Activated T-cell treated with anti-CD3 and anti-CD28 coated beads, Interleukin-2, amount 50 U/mL, for 24 hours (primary cell): ENCODE results near the gene FCGBP.
"Not testable (repeated sequence)": the region's sequence is repeated elsewhere in the genome, so short reads cannot be mapped to it uniquely, and the experiment has no call there.

Experiments
- DNase-seq: peaks from one replicate; pipeline ENCODE4 v3.0.0-alpha.2; 2020
- H3K27ac Mint-ChIP-seq: 2 replicates; pipeline ENCODE4 v1.8.0; 2020; ENCODE audit warnings: mild to moderate bottlenecking, mixed read lengths
- H3K27me3 Mint-ChIP-seq: 2 replicates; pipeline ENCODE4 v1.8.0; 2020; ENCODE audit warnings: mixed read lengths
- H3K36me3 Mint-ChIP-seq: 2 replicates; pipeline ENCODE4 v1.8.0; 2020; ENCODE audit warnings: low read depth, mixed read lengths
- H3K4me1 Mint-ChIP-seq: 2 replicates; pipeline ENCODE4 v1.8.0; 2020; ENCODE audit warnings: low read depth, mixed read lengths
- H3K4me3 Mint-ChIP-seq: 2 replicates; pipeline ENCODE4 v1.8.0; 2020; ENCODE audit warnings: mild to moderate bottlenecking, moderate library complexity, mixed read lengths
- H3K9me3 Mint-ChIP-seq: 2 replicates; pipeline ENCODE4 v1.8.0; 2020; ENCODE audit warnings: mixed read lengths

FCGBP gene

DNA sequence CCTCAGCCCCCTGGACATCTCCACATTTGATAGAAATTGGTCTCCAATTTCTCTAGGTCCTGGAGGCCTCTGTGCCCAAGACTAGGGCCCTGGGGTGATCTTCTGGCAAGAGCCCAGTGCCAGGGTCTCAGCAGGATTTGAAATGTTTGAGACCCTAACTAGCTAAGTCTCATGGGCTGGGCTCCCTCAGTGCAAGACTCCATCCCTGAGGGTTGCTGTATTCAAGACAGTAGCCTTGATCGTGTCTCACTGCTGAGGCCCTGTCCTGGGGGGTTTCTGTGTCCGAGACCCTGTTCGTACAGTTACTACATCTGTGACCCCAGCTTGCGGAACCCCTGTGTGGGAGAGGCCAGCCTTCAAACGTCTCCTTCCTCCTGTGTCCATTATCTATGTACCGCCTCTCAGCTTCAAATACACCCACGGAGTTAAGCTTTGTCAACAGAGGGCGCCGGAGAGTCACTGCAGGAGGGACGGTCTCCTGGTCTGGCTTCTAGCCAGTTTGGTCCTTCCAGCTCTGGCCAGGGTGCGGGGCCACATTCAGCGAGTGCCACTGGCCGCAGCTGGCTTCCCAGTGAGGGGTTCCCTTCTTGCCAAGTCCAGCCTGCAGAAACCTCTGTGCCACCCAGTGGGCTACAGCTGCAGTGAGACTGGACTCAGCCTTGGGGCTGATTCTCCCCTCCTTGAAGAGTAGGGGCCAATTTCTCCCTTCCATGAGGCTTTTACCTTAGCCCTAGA is 36.8 kb downstream of the FCGBP start:
- not testable (repeated sequence) for H3K9me3 Mint-ChIP-seq, H3K27me3 Mint-ChIP-seq, H3K4me1 Mint-ChIP-seq, H3K36me3 Mint-ChIP-seq, H3K27ac Mint-ChIP-seq, H3K4me3 Mint-ChIP-seq
- DNase-seq: peak; percentile 65

DNA sequence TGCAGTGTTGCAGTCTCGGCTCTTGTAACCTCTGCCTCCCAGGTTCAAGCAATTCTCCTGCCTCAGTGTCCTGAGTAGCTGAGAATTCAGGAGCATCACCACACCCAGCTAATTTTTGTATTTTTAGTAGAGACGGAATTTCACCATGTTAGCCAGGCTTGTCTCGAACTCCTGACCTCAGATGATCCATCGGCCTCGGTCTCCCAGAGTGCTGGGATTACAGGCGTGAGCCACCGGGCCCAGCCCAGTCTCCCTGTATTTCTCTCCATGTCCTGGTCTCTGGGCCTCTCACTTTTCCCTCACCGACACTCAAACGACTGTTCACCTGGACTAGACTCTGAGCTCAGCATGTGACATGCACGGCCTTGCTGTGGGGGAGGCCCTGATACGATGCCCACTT is 39.3 kb downstream of the FCGBP start:
- peak; percentile 6 for DNase-seq
- not testable (repeated sequence) for H3K4me1 Mint-ChIP-seq, H3K27me3 Mint-ChIP-seq, H3K27ac Mint-ChIP-seq, H3K9me3 Mint-ChIP-seq, H3K4me3 Mint-ChIP-seq
- H3K36me3 Mint-ChIP-seq: peaks cover 20% of the 10 kb centered on the region

DNA sequence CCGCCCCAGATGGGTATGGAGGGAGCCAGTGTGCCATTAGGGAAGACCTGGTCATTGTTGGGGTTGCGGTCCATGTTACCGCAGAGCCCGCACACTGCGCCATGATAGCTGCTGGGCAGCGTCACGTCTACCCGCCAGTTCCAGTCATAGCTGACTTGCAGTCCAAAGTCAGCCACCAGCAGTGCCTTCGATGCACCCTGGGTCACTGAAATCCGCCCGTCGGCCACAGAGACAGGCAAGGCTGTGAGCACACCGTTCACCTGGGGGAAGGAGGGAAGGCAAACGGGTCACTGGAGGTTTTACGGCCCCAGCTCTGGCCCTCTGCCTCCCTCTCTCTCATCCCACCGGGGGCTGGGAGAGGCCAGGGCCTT is 40.2 kb downstream of the FCGBP start:
- H3K36me3 Mint-ChIP-seq: peaks cover 24% of the 10 kb centered on the region
- H3K4me3 Mint-ChIP-seq, H3K9me3 Mint-ChIP-seq, H3K27me3 Mint-ChIP-seq, H3K4me1 Mint-ChIP-seq, H3K27ac Mint-ChIP-seq: not testable (repeated sequence)
- peak; percentile 6 for DNase-seq

DNA sequence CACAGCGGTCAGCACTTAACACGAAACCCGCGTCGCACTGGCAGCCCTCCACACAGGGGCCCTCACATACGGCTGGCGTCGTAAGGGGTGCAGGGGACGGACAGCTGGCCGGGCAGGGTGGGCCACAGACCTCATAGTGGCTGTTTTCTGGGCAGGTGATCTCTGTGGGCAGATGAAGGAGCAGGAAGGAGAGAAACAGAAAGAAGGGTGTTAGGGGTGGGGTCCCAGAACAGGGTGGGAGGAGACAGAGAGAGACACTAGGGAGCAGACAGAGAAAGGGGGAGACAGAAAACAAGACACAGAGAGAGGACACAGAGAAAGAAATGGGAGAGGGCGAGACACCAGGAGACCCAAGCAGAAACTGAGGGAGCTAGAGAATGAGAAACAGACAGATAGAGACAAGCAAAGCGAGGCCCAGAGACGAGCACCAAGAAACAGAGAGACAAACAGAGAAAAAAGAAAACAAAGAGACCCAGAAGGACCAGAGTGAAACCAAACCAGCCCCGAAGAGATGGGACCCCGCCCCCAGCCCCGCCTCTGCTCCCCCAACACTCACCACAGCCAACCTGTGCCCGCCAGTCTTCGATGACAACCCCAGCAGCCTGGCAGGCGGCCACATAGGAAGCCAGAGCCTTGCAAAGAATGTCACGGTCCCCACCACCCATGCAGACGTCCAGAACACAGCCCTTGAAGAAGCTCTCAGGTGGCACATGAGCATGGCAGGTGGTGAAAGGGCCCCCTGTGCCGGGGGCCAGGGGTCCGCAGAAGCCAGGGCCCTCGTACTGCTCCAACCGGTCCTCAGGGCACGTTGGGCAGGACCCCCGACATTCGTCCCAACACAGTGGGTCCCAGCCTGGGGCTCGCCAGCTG is 40.8 kb downstream of the FCGBP start:
- H3K36me3 Mint-ChIP-seq: peaks cover 24% of the 10 kb centered on the region
- H3K4me1 Mint-ChIP-seq, H3K27me3 Mint-ChIP-seq, H3K9me3 Mint-ChIP-seq: not testable (repeated sequence)
- peak overlapping the region; percentile 47 for H3K27ac Mint-ChIP-seq
- peak overlapping the region; percentile 28 for H3K4me3 Mint-ChIP-seq
- DNase-seq: peak; percentile 72

GRCh38 chr19:39892506-39892902 is 41.9 kb downstream of the FCGBP start:
- not testable (repeated sequence) for H3K27me3 Mint-ChIP-seq, H3K27ac Mint-ChIP-seq, H3K4me3 Mint-ChIP-seq, H3K9me3 Mint-ChIP-seq, H3K4me1 Mint-ChIP-seq
- peaks cover 24% of the 10 kb centered on the region for H3K36me3 Mint-ChIP-seq
- DNase-seq: peak; percentile 26

DNA sequence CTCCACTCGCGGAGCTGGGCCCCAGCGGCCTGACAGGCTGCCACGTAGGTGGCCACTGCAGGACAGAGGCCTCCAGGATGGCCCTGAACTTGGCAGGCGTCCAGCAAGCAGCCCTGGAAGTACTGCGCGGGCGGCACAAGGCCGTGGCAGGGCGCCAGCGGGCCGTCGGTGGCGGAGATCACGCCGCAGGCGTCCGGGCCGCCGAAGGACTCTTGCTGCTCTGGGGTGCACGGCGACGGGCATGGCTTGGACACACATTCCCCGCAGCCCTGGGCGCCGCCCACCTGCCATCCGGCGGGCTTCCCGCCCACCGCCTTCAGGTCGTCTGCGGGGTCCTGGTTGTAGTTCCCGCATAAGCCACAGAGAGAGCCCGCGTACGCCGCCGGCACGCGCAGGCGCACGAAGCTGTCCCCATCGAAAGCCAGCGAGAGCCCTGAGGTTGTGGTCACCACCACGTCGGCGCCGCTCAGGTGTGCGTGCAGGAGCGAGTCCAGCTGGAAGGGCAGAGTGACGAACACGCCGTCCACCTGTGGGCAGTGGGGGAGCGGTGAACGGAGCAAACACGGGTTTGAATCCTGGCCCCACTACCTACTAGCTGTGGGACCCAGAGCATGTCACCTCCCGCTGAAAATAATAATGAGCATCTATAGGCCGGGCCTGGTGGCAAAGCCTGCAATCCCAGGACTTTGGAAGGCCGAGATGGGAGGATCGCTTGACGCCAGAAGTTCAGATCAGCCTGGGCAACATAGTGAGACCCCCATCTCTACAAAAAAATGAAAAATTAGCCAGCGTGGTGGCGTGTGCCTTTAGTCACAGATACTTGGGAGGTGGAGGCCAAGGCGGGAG is 42.6 kb downstream of the FCGBP start:
- H3K27ac Mint-ChIP-seq, H3K4me1 Mint-ChIP-seq, H3K27me3 Mint-ChIP-seq, H3K9me3 Mint-ChIP-seq, H3K4me3 Mint-ChIP-seq: not testable (repeated sequence)
- DNase-seq: peak; percentile 38
- H3K36me3 Mint-ChIP-seq: peaks cover 24% of the 10 kb centered on the region

DNA sequence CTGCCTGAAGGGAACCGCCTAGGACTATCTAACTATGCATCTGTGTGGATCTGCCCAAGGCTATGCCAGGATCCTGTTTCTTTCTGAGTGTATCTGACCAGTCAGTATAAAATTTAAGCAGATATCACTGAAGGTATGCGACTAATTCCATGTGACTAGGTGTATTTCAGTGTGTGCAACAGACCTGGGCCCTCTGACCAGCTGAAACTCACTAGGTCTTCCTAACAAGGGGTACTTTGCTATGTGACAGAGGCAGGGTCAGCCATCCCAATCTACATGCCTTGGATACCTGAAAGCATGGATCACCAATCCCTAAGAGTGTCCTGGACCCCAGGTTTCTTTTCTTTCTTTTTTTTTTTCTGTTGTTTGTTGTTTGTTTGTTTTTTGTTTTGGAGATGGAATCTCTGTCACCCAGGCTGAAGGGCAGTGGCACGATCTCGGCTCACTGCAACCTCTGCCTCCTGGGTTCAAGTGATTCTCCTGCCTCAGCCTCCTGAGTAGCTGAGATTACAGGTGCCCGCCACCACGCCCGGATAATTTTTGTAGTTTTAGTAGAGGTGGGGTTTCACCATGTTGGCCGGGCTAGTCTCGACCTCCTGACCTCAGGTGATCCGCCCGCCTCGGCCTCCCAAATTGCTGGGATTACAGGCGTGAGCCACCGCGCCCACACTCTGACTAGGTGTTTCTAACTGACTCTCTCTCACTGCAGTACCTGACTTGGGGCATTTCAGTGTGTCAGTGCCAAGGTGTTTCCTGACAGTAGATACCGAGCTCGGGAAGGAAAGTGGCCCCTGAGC is 43.5 kb downstream of the FCGBP start:
- H3K4me3 Mint-ChIP-seq: no peak overlapping the region
- H3K27me3 Mint-ChIP-seq: no peaks in the 10 kb centered on the region
- H3K36me3 Mint-ChIP-seq: peaks cover 24% of the 10 kb centered on the region
- H3K27ac Mint-ChIP-seq: peak overlapping the region; percentile 20
- no peaks in the 10 kb centered on the region for H3K9me3 Mint-ChIP-seq
- H3K4me1 Mint-ChIP-seq: peaks cover 4% of the 10 kb centered on the region
- peak; percentile 28 for DNase-seq

DNA sequence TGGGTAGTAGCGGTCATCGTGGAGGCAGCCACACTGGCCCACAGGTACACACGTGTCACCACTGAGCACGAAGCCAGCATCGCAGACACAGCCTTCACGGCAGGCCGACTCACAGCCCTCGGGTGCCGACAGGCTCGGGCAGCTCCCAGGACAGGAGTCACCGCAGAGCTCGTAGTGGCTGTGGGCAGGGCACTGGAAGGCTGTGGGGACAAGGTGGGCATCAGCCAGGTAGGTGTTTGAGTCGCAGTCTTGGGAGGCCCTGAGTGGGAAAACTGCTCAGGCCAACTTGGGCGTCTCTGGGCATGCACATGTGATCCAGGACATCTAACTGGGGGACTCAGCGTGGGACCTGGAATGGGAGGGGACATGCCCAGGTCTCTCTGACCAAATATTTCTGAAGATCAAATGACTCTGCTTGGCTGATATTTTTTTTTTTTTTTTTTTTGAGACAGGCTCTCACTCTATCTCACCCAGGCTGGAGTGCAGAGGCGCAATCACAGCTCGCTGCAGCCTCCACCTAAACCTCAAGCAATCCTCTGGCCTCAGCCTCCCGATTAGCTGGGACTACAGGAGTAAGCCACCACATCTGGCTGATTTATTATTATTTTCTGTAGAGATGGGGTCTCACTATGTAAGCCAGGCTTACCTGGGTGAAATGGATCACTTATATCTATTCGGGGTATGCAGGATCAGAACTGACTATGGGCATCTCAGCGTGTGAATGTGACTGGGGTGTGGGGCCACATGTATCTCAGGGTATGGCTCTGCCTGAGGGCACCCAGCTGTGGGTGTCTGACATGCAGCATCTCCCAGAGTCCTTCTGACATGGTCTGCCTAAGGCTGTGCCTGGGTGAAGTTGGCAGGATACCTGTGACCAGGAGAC is 44.3 kb downstream of the FCGBP start:
- not testable (repeated sequence) for H3K9me3 Mint-ChIP-seq, H3K4me3 Mint-ChIP-seq, H3K4me1 Mint-ChIP-seq, H3K27me3 Mint-ChIP-seq, H3K27ac Mint-ChIP-seq
- DNase-seq: peak; percentile 32
- H3K36me3 Mint-ChIP-seq: peaks cover 24% of the 10 kb centered on the region

GRCh38 chr19:39887456-39887951 is 46.9 kb downstream of the FCGBP start:
- not testable (repeated sequence) for H3K4me1 Mint-ChIP-seq, H3K27ac Mint-ChIP-seq, H3K9me3 Mint-ChIP-seq, H3K4me3 Mint-ChIP-seq, DNase-seq, H3K27me3 Mint-ChIP-seq
- H3K36me3 Mint-ChIP-seq: peaks cover 20% of the 10 kb centered on the region

GRCh38 chr19:39885821-39886554 is 48.4 kb downstream of the FCGBP start:
- H3K4me3 Mint-ChIP-seq: not testable (repeated sequence)

GRCh38 chr19:39884721-39885120 is 49.7 kb downstream of the FCGBP start:
- H3K9me3 Mint-ChIP-seq, H3K36me3 Mint-ChIP-seq, H3K27me3 Mint-ChIP-seq, H3K4me3 Mint-ChIP-seq, H3K4me1 Mint-ChIP-seq, H3K27ac Mint-ChIP-seq: not testable (repeated sequence)
- DNase-seq: peak; percentile 23

More at GRCh38 chr19:39885821-39886554, 48.4 kb downstream of the FCGBP start:
- not testable (repeated sequence) for H3K4me1 Mint-ChIP-seq, H3K27ac Mint-ChIP-seq, H3K27me3 Mint-ChIP-seq, H3K9me3 Mint-ChIP-seq
- DNase-seq: peak; percentile 26
- peaks cover 13% of the 10 kb centered on the region for H3K36me3 Mint-ChIP-seq
